Stimulated activated CD8-positive, alpha-beta memory T cell treated with anti-CD3 and anti-CD28 coated beads, Interleukin-15, amount 100 ng/mL, for 1 hour (primary cell): Measurements from ENCODE around the gene STK32C.

Experiments
- DNase-seq: peaks from one replicate; pipeline ENCODE4 v3.0.0-alpha.2; 2020; ENCODE audit warnings: low read depth

Gene STK32C

DNA sequence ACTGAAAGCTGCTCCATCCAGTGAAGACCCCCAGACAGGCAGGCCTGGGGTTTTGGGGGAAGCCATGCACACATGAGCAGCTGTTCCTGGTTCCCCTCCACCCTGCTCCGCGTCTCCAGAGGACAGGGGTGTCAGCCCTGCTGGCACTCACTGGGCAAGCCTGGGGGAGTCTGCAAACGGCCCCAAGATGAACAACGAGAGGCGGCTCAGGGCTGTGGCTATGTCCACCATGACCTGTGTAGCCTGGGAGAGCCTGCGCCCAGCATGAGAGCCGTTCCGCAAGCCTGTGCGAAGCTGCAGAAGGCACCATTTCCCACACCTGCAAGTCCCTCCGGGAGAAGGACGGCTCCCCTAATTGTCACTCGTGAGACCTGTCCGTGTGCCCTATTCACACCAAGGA, 61.5 kb downstream of the STK32C start:
- DNase-seq: no peak

DNA sequence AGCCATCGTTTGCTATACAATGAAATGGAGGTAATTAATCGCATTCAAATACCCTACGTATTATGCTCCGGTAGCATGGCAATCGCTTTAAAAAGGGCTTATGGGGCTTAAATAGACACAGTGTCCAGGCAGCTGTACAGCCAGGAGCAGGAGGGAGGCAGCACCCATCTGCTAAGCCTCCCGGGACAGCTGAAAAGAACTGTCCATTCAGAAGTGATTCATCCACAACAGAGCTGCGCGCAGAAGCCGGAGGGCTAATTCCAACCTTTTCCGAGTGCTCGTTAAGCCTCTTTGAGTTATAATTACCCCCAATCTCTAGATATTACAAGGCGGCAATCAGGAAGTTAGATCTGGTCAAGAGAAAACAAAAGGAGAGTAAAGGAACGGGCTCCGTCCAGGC, 62.7 kb downstream of the STK32C start:
- no peak for DNase-seq

DNA sequence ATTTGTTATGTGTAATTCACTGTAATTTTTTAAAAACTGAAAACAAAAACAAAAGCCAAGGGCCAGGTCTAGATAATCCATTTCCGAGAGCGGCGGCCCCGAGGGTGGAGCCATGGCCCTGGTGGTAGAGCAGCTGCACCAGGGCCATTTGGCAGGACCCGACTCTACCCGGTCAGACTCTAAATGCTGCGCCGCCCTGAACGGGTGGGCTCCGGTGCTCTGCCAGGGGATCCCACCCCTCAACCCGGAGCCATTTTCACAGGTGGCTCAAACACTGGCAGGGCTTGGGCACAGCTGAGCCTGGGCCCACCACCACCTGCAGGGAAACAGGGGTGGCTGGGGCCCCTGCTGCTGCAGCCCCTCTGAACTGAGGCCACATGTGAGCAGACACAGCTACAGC, 64.1 kb downstream of the STK32C start:
- no peak for DNase-seq

DNA sequence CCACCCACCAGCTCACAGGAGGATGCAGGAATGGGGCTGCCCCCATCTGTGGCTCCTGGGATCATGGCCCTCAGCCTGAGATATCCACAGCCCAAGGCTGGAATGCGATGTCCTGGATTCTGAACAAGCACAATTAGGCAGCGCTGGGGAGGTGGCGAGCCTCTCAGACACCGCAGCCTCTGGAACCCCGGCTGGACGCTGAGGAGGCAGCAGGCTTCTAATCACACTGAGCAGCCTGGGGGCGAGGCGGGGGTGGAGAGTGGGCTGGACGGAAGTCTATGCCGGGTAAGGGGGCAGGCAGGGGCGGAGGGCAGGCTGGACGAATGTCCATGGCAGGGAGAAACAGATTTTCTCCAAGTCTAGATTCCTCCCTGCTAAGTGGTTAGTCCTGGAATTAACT, 64.6 kb downstream of the STK32C start:
- no peak for DNase-seq

DNA sequence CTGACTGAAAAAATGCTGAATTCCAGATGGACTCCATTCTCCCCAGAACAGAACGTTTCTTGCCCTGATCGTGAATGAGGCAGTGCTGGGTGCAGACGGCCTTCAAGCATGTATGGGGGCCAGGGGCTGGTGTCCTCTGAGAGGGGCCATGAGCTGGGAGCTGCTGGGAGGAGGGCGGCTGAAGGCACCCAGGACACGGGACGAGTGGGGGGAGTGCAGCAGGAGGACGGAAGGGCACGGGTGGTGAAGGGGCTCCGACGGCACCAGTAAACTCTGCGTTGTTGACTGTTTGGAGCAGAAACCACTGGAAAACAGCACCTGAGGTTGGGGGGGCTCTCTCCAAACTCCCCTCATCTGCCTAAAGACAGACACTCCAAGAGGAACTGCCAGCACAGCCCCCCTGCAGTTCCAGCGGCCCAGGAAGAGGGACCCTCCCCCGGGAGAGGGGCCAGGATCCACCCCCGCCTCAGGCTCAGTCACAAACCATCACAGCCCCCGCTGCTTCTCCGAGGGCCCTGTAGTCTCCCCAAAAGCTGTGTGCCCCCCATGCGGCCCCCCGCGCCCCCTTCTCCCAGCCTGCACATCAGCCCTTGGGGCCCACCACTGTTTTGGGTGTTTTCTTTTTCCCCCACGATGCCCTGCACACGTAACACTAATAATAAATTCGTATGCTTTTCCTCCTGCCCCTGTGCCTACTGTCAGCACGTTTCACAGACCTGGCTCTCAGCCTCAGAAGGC, 65.5 kb downstream of the STK32C start:
- no peak for DNase-seq

DNA sequence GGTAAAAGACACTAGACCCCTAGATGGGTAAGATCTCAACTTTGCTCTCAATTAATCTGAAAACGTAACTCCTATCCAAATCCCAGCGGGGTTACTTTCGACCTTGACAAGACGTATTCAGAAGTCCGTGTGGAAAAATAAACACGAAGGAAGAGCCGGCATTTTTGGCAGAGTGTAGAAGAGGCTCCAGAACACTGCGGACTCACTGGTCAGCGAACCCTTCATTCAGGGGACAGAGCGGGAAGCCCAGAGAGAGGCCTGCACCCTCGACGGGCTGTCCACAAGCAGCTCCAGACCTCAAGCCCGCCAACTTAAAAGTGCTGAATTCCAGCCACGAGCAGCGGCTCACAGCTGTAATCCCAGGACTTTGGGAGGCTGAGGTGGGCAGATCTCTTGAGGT, 66.3 kb downstream of the STK32C start:
- no peak for DNase-seq

DNA sequence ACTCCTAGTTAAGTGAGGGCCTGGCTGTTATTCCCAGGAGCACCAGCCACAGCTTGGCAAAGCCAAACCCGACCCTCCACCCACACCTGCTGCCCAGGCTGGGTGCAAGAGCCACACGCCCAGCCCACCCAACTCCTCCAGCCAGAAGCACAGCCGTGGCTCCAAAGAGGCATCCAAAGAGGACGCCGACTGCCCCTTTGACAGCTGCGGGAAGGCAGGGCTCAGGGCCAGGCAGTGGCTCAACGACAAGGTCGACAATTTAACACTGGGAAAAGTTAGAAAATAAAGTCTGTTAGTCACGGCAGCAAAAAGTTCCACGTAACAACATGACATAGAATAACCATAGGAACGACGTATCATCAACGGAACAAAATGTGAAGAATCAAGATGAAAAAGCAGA, 66.7 kb downstream of the STK32C start:
- no peak for DNase-seq

DNA sequence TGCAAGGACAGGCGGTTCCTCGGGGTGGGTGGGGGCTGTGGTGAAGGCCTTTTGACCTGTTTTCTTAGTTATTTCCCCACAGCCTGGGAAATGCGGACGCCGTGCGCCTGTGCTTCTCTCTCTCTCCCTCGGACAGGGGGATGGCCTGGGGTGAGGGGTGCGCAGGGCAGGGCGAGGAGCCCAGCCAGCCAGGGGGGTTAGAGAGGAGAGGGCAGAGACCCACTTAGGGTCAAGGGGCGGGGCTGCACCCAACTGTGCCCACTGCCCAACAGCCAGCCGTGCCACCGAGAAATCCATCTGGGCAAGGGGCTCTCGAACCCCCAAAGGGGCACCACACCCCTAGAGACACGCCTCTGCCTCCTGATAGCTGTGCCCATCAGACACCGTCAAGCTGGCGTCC, 67.2 kb downstream of the STK32C start:
- DNase-seq: no peak

DNA sequence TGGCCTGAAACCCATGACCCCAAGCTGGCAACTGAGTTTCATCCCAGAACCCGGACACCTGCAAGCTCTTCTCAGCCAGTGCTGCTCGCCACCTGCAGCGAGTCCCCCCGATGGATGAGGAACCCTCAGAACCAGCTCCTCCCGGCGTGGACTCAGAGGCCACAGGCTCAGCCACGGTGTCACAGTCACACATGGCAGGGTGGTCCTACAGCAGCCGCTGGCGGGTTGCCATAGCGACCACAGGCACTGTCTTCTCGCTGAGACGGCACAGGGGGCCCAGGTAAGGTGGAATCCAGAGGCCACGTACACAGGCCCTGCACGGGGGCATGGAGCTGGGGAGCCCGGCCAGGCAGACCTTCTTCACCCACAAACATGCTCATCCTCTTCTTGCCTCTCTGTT, 67.6 kb downstream of the STK32C start:
- DNase-seq: no peak

DNA sequence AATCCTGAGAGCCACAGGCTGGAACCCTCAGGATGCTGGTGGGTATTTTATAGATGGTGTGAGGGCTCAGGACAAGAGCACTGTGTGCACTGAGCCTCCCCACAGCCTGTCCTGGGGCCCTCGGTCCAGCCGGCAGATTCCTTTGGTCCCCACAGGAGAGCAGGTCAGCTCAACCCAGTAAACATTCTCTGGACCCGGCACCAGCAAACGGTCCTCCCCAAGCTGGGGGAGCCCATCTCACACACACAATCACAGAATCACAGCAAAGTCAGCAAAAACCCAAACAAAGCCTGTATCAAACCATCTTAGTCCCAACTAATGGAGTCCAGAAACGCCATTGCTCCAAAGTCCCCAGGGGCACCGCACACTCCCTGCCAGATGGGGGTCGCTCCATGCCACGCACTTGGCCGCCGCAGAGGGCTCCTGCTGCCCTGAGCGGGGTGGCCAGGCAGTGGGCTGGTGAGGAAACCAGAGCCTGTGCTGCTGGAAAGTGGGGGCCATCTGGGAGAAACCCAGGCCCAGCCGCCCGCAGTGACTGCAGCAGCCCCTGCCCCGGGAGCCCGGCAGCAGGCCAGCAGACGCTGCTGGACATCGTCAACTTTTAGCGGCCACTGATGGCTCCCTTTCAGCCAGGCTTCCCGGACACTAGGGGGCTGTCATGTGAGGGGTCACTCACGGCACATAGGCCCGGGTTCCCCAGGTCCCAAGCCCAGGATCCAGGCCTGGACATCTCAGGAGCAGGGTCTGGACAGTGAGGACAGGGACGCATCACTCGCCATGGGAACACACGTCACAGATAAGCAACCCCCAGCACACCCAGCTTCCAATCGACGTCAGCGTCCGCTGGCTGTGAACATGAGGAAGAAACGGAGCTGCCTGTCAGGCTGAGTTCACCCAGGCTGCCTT, 68.4 kb downstream of the STK32C start:
- no peak for DNase-seq

DNA sequence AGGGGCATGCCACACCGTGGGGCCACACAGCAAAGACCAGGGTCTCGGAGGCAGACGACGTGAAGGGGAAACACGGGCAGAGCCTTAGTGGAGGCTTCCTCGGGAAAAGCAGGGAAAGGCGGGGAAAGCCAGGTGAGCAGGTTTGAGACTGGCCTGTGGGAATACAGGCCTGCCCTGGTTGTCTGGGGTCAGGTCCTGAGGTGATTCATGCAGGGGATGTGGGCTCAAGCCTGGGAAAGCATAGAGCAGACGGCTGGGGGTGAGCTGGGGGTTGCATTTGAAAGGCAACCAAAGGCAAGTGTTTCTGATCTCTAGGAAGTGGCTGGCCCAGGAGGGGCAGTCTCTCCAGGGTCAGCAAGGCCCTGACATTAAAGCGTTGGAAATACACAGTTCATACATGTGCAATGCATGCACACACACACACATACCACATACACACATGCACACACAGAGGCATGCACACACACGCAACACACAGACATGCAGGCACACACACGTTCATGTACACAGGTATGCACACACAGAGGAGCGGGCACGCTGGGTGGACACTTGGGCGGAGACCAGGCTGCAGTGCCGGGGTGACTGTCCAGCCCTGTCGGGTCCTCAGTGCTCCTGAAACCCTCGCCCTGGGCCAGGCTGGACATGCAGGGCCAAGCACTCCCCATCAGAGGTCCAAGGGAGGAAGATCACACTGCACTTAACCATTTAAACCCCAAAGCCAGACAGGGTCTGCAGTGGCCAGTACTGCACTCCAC, 69.2 kb downstream of the STK32C start:
- DNase-seq: no peak

DNA sequence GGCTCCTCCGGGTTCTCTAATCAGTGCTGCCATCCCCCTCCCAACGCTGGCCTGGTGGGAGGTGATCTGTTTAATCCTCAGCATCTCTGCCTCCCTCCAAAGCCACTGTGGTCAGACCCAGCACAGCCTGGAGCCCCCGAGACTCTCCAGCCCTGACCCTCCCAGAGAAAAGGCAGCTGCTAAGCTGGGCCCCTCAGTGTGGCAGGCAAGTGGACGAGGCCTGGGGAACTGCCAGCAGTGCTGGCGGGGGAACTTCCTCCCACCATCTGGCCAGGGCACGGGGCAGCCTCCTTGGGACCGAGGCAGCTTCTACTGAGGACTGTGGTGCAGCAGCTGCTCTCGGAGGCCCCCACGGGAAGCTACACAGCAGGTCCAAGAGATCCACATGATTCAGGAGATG, 69.9 kb downstream of the STK32C start:
- DNase-seq: no peak

DNA sequence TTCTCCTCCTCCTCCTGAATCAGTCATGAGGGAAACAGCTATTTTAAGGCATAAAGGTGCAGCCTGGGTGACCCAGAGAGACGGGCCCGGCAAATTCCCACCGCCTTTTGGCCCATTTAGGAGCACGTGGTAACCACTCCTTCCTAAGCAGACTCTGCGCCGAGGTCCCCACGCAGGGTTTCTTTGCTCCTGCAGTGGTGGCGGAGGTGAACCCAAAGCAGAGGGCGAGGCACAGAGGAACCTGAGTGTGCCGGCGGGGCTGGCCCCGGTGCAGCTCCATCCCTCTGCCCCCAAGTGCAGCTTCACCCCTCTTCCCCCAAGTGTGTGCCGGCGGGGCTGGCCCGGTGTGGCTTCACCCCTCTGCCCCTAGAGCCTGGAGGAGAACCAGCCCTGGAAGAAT, 70.4 kb downstream of the STK32C start:
- no peak for DNase-seq

DNA sequence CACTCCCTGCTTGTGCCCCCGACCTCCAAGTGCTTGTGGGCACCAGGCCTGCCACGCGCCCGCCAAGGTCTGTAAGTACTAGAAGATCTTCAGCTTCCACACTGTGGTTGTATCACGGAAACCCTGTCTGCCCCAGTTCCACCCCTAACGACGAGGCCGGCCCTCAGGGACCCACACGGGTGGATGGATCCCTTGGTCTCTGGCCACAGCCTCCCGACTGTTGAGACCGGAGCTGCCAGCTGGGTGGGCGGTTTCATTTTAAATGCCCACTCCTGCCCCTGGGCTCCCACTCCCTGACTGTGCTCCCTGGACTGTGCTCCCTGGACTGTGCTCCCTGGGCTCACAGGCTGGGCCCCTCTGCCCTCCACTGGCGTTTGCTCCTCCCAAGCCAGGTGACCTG, 70.9 kb downstream of the STK32C start:
- DNase-seq: no peak

DNA sequence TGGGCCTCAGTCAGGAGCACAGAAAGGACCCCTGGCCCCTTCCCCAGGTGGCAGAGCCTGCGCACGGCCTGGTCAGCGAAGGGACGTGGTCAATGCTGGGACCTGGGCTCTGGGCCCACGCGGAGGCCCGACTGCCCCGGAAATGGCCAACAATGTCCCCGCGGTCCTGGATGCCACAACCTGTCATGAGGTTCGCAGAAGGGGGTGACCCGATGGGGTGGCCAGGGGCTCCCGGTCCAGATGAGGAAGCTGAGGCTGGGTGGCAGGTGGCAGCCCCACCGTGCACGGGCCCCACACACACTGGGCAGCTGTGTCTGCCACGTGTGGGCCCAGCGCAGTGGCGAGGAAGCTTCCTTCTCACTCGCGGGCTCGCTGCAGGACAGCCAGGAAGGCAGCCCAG, 71.6 kb downstream of the STK32C start:
- no peak for DNase-seq

DNA sequence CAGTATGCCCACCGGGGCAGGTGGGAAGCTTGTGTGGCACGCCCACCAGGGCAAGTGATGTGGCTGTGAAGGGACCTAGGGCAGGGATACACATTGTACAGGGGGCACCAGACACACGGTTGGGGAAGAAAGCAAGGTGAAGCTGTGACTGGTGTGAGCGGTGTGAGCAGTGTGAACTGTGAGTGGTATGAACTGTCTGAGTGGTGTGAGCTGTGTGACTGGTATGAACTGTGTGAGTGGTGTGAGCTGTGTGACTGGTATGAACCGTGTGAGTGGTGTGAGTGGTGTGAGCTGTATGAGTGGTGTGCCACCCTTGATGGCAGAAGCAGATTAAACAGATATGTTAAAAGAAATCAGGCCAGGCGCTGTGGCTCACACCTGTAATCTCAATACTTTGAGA, 72.9 kb downstream of the STK32C start:
- DNase-seq: no peak

DNA sequence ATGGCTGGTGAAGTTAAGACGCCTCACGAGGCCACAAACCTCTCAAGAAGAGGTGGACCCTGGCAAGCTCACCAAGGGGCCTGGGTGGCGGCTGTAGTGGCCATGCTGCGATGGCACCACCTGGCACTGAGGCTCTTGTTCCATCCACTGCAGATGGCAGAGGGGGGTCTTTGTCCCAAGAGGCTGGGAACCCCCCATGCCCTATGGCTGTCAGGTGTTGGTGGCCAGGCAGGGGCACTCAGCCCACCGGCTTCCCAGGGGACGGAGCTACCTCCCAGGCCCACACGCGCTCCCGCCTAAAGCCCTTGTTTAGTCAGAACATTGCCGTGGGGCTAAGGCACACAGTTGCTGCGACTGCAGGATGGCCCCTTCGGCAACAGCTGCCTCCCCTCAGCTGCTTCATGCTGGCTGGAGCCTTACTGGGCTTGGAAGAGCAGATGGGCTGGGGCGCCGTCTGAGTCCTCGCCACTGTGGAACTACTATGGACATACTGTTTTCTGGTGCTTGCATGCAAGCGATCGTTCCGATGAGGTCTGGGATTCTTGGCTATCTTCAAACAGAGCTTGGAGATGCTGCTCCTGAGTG, 74.2 kb downstream of the STK32C start:
- no peak for DNase-seq

DNA sequence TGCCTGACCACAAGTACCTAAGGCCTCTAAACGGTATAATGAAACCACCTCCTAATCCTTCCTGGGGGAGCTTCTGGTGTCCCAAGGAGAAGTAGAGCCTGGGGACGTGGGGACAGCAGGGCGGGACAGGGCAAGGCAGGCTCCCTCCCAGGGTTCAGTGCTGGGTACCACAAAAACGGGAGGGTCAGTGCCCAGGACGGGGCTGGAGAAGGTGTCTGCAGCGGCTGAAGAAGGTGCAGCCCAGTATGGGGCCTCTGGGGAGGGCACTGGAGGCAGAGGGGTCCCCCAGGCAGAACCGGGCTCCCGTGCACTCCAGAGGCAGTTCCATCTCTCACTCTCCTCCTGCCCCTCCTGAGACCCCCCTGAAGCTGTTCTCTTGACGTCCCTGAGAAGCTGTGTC, 74.8 kb downstream of the STK32C start:
- no peak for DNase-seq

DNA sequence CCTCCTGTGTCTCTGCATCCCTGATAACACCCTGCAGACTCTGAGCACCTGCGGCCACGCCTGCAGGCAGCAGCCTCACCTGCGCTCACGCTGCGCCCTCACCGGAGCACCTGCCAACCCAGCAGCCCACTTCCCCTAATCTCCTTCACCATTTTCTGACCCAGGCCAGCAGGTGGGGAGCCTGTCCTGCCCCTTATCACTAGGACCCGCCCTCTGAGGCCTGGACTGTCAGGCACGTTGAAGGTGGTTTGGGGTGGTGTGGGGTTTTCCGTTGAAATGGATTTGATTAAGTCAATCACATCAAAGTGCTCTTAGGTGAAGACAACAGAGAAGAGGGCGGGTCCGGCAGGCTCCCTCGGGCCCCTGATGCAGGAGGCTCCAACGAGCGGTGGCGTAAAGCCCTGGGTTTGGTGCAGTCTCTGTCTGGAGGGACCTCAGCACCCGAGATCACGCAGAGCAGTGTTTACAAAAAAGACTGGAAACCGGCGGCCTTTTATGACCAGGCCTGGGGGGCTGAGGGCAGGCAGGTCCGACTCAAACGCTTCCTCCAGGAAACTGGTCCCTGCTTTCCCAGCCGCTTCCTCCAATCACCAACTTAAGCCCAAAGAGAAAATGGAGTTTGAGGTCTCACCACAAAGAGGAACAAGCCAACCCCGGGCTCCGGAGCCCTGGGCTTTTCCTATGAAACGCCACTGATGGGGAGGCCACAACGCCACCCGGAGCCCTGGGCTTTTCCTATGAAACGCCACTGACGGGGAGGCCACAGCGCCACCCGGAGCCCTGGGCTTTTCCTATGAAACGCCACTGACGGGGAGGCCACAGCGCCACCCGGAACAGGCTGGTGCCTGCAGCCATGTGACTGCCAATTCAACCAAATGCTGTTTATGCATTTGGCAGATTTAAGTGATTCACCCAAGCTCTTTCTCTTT, 75.5 kb downstream of the STK32C start:
- no peak for DNase-seq

DNA sequence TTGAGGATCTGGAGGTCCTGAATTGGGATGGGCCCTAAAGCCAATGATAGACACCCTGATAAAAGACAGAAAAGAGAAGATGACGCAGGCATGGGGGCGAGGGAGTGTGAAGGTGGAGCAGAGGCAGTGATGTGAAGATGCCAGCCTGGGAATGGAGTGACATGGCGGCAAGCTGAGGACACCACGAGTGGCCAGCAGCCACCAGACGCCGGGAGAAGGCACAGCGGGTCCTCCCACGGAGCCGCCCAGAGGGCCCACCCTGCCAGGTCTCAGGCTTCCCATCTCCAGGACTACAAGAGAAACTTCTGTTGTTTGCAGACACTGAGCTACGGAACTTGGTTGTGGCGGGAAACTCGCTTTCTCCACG, 76.1 kb downstream of the STK32C start:
- DNase-seq: no peak

DNA sequence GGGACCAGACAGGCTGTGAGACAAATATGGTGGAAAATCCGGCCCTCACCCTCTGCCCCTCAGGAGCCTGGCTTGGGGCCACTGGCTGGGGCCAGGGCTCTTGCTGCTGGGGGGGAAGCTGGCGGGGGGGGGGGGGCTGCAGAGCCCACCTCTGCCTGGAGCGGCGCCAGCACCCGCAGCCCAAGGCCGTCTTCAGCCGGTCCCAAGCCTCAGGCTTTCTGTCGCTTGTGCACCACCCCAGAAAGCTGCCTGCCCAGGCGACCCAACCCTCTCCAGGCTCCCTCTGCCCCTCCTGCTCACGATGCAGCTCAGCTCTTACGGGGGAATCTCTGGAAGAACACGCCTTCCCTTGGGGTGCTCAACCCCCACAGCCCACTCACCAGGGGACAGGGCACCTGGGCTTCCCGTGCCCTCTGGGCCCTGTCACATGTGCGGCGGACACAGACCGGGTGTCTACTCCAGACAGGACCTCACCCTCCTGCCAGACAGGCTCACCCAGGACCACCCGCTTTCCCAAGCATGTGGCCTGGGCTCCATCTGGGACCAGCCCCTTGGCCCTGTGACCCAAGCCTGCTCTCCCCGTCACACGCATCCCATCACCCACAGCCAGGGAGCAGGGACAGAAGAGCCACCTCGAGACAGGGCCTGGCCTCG, 77.1 kb downstream of the STK32C start:
- no peak for DNase-seq
